ENCODE measurements around the gene GLDC.

Gene GLDC

DNA sequence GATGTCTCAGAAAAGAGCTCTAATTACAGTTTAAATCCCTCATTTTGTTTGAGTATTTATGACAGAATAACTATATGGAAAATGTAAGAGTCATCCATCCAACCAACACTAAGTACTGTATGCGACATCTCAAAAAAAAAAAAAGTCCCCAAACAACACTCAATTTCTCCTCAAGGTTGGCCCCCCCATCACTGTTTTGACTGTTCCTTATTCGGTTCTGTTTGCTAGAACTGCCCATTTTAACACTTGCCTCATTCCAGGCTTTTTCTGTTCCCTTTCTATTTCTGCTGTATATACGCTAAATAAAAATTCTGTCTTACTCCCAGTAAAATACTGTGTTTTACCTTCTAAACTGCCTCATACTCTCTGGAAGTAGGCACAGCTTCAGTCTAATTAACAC lies 25.2 kb downstream of the GLDC start:
- DNase-seq (ENCODE audit: low spot score), result no peak

DNA sequence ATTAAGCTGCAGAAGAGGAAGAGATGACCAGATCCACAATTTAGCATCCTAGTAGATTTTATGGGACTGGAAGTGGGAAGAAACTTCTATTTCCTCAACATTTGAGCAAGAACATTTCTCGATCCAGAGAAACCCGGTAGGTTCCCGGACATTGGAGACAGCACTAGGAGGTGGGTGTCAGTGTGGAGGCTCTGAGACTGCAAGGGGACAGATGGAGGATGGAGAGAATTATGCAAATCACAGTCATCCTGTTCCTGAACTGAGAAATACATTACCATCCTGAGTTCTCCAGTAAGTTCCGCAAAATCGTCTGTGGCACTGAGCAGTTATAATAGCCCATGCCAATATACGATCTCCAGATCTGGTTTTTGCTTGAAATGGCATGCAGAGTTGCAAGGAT lies 25.6 kb downstream of the GLDC start:
- no peak for DNase-seq (ENCODE audit: low spot score)

GRCh38 chr9:6616951-6617602 lies 28.5 kb downstream of the GLDC start:
- DNase-seq (ENCODE audit: low spot score), result no peak

DNA sequence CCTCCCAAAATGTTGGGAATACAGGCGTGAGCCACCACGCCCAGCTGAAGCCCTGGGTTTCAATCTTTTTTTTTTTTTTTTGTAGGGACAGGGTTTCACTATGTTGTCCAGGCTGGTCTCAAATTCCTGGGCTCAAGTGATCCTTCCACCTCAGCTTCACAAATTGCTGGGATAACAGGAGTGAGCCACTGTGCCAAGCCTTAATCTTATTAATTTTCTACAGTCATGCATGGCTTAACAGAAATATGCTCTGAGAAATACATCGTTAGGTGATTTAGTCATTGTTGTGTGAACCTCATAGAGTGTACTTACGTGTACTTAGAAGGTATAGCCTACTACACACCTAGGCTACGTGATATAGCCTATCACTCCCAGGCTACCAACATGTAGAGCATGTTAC lies 31.0 kb downstream of the GLDC start:
- DNase-seq (ENCODE audit: low spot score), result no peak

GRCh38 chr9:6611865-6612264 lies 33.7 kb downstream of the GLDC start:
- no peak for DNase-seq (ENCODE audit: low spot score)

DNA sequence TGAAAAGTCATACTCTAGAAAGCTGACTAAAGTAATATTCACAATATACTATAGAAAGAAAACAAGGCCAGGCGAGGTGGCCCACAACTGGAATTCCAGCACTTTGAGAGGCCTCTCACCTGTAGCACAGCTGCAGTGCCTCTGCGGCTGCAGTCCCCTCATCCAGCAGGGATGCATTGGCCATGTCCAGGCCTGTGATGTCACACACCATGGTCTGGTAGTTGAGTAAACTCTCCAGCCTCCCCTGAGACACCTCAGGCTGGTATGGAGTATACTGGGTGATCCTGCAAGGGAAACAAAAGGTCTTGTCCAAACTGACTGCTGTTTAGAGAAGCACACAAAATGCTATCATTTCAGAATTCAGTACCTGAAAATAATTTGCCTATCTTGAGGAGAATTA lies 35.5 kb downstream of the GLDC start:
- DNase-seq (ENCODE audit: low spot score), result no peak

- DNase-seq (ENCODE audit: low spot score), result no peak
Measured at GRCh38 chr9:6609497-6610016, 36.0 kb downstream of the GLDC start.

GRCh38 chr9:6605202-6605601 lies 40.3 kb downstream of the GLDC start:
- DNase-seq (ENCODE audit: low spot score), result no peak

- DNase-seq (ENCODE audit: low spot score), result no peak
Measured at GRCh38 chr9:6600426-6600825, 45.1 kb downstream of the GLDC start.

- no peak for DNase-seq (ENCODE audit: low spot score)
Measured at GRCh38 chr9:6600006-6600405, 45.5 kb downstream of the GLDC start.

- no peak for DNase-seq (ENCODE audit: low spot score)
Measured at GRCh38 chr9:6598249-6598725, 47.2 kb downstream of the GLDC start.

GRCh38 chr9:6592791-6593190 lies 52.7 kb downstream of the GLDC start:
- no peak for DNase-seq (ENCODE audit: low spot score)

DNA sequence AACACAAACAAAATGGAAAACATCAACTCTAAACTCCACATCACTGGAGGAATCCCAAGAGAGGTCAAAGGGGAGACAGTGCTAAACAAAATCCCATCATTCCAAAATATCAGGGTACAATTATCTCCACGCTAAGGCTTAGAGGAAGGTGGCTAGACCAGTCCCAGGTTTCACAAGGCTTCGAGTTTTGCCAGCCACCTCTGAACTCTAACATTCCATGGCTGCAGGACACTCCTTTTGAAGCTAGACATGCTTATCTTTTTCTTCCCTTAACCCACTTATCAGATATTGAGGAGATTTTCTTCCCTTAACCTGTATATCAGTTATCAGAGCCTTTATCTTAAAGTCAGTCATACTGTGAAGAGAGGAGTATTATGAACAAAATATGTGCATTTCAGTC lies 53.3 kb downstream of the GLDC start:
- DNase-seq (ENCODE audit: low spot score), result no peak

DNA sequence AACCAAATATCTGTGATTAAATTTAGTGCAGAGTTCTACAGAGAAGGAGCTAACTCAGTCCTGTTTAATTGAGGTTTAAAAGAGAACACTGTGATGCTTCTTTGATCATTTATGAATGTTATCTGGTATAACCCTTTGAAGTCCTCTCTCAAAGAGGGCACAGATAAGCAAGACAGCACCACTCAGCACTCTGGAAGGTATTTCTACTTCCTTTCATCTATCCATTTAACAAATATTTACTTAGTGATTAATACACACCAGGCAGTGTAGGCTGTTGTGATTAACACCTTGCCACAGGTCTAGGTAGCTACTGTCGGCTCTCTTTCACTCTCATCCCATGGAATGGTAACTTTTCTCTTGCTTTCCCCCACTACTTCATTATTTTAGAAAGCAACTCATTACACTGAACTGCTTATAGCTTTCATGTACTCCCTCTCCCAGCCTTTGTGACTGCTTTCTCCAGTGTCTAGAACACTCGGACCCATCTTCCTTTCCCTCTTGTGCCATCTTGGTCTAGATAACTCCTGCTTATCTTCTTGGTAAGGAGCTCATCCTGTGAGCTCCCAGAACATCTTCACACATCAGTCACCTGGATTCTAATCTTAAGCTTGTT lies 54.7 kb downstream of the GLDC start:
- no peak for DNase-seq (ENCODE audit: low spot score)

DNA sequence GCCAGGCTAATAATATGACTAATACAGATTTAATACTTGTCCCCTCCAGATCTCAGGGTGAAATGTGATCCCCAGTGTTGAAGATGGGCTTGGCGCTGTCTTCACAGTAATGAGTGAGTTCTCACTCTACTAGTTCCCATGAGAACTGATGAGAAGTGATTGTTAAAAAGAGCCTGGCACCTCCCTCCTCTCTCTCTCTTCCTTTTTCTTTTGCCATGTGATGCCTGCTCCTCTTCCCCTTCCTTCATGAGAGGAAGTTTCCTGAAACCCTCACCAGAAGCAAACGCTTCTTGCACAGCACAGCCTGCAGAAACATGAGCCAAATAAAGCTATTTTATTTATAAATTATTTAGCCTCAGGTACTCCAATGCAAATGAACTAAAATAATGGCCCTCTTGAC lies 55.2 kb downstream of the GLDC start:
- DNase-seq (ENCODE audit: low spot score), result no peak

DNA sequence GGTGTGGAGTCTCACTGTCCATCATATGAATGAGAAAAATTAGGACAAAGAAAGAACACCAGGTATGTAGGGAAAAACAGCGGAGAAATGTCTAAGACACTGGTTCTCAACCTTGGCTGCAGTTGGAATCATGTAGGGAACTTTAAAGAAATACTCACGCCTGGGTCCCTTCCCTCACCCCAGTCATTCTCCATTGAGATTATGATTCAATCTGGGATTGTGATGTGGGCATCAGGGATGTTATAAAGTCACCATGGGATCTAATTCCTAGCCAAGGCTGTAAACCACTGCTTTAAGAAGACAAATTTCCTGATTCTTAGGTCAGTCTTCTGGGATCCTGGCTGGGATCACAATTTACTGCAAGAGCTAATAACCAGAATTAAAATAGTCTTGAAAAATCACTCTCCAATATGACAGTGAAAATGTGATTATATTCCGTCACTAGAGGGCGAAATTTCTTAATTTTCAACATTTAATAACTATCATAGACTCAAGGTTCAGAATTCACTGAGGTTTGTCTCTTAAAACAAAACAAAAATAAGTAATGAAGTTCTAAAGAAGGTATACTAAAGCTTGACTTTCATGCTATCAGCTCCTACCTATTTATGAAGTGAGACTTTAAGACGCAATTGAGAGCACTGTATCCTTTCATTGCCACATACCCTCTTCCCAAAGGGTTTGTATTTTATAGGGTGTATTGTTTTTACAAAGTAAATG lies 60.5 kb downstream of the GLDC start:
- peak; percentile 26 for DNase-seq (ENCODE audit: low spot score)

GRCh38 chr9:6581253-6581652 lies 64.3 kb downstream of the GLDC start:
- no peak for DNase-seq (ENCODE audit: low spot score)

DNA sequence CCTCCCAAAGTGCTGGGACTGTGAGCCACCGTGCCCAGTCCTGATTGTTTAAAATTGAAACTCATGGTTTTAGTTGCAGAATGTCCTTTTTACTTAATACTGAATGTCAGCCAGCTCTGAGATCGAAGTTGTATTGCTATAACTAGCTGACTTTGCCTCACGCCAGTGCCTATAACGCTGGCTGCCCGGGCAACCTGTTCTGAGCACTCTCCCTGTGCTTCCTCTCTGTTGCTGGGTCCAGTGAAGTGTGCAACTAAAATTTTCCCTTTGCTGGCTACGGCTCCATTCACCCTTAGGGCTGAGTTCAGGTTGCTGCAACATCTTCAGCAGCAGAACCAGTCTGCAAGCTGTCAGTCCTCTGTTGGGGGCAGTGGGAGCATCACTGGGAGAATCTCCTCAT lies 65.9 kb downstream of the GLDC start:
- no peak for DNase-seq (ENCODE audit: low spot score)

- DNase-seq (ENCODE audit: low spot score), result no peak
Measured at GRCh38 chr9:6576987-6577386, 68.5 kb downstream of the GLDC start.

GRCh38 chr9:6575324-6576034 lies 70.0 kb downstream of the GLDC start:
- DNase-seq (ENCODE audit: low spot score), result no peak

DNA sequence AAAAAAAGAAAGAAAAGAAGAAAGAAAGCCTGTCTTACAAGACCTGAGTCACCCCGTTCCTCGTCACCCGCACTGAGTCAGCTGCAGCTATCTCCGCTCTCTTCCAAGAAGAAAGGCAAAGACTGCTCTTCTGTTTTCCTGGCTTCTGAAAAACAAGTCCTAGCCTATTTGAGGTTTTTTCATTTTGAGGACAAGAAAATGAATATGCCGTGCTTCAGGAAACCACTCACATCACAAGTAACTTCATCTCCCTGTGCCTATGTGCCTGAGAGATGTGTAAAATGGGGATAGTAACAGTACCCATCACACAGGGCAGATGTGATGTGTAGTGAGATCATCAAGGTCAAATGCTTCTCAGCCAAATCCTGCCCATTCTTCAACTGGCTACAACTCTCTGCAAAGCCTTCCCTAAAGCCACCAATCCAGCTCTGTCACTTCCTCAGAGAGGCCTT lies 78.4 kb downstream of the GLDC start:
- peak; percentile 35 for DNase-seq (ENCODE audit: low spot score)

DNA sequence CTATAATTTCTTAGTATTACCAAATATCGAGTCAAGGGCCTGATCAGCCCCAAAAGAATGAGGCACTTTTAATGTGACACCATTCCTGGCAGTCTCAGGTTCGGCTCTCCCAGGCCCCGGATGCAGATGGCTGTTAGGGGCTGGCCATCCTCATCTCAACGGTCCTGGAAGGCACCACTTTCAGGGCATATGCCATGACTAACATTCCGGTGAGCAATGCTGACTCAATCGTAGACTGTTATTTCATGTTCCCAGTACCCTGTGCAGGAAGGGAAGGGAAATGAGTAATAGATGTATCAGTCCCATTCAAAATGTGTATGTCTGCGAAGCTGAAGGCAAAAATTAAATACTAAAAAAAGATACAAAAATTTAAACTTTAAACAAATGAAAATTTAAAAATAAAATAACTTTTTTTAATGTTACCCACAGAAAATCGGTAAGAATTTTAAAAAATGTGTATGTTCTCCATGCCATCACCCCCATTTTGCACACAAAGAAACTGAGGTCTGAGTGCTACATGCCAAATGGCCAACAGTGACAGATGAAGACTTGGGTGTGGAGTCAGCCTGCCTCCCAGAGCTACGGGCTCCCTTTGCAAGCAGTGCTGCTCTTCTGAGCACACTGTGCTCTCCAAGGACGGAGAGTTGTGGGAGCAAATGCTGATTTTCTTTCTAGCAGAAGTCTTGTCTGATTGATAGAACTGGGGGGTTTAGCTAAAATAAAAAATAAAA lies 79.0 kb downstream of the GLDC start:
- DNase-seq (ENCODE audit: low spot score), result peak; percentile 36
